ENCODE measurements around the gene SLC4A1. TPM values are rescaled to one million over a fixed set of nuclear protein-coding genes. Genes with fewer than 3 reads are reported as not detected.

The SLC4A1 gene
- total and polyA plus RNA-seq, 3 donors from 2014 or later, result 0.12 to 0.71 (median 0.37) TPM

GRCh38 chr17:44287651-44288050 lies 19.7 kb upstream of the SLC4A1 start:
- H3K27me3 ChIP-seq, result no peaks in the 10 kb centered on the region
- TF ChIP-seq CTCF (IDR thresholded peaks at IDR 0.05), result no peak
- TF ChIP-seq POLR2A (IDR thresholded peaks at IDR 0.05), result no peak
- WGBS, 2 donors, result 77 to 83% methylated on average over 8 of the region's 8 CpGs

GRCh38 chr17:44284024-44284400 lies 16.1 kb upstream of the SLC4A1 start:
- no peak overlapping the region for H3K4me3 ChIP-seq
- H3K9me3 ChIP-seq, result no peaks in the 10 kb centered on the region
- intact Hi-C loops (cut with DNase I; ENCODE audit: low total_unique reads), result no loop called here
- H3K27ac ChIP-seq, result no peak overlapping the region
- H3K4me1 ChIP-seq, result peaks cover 24% of the 10 kb centered on the region
- H3K36me3 ChIP-seq (ENCODE audit: low read depth, missing control alignments), result no peaks in the 10 kb centered on the region
- DNase-seq, result no peak
- WGBS, 2 donors, result 93 to 100% methylated on average over 4 of the region's 4 CpGs
- H3K27me3 ChIP-seq, result no peaks in the 10 kb centered on the region
- TF ChIP-seq CTCF (IDR thresholded peaks at IDR 0.05) (no peak), POLR2A (IDR thresholded peaks at IDR 0.05) (no peak)

More at GRCh38 chr17:44287651-44288050, 19.7 kb upstream of the SLC4A1 start:
- intact Hi-C loops (cut with DNase I; ENCODE audit: low total_unique reads), result no loop called here
- Histone ChIP-seq H3K27ac (no peak overlapping the region), H3K4me3 (no peak overlapping the region), H3K4me1 (no peaks in the 10 kb centered on the region), H3K36me3 (ENCODE audit: low read depth, missing control alignments) (no peaks in the 10 kb centered on the region), H3K9me3 (no peaks in the 10 kb centered on the region)
- no peak for DNase-seq

- no peak for TF ChIP-seq POLR2A (IDR thresholded peaks at IDR 0.05)
- TF ChIP-seq CTCF (IDR thresholded peaks at IDR 0.05), result no peak
- WGBS, 2 donors, result 89 to 92% methylated on average over 8 of the region's 8 CpGs
- Histone ChIP-seq H3K4me3 (no peak overlapping the region), H3K36me3 (ENCODE audit: low read depth, missing control alignments) (no peaks in the 10 kb centered on the region), H3K4me1 (peaks cover 24% of the 10 kb centered on the region), H3K27me3 (no peaks in the 10 kb centered on the region), H3K9me3 (no peaks in the 10 kb centered on the region), H3K27ac (no peak overlapping the region)
- intact Hi-C loops (cut with DNase I; ENCODE audit: low total_unique reads), result no loop called here
- DNase-seq, result no peak
Observed at GRCh38 chr17:44283344-44284023, 15.5 kb upstream of the SLC4A1 start.

- TF ChIP-seq POLR2A (IDR thresholded peaks at IDR 0.05) (no peak), CTCF (IDR thresholded peaks at IDR 0.05) (no peak)
- Histone ChIP-seq H3K4me1 (peaks cover 24% of the 10 kb centered on the region), H3K36me3 (ENCODE audit: low read depth, missing control alignments) (no peaks in the 10 kb centered on the region), H3K9me3 (no peaks in the 10 kb centered on the region), H3K27me3 (no peaks in the 10 kb centered on the region), H3K27ac (no peak overlapping the region), H3K4me3 (no peak overlapping the region)
- intact Hi-C loops (cut with DNase I; ENCODE audit: low total_unique reads), result no loop called here
- 73 to 79% methylated on average over 3 of the region's 3 CpGs for WGBS, 2 donors
- no peak for DNase-seq
Observed at GRCh38 chr17:44282264-44282663, 14.3 kb upstream of the SLC4A1 start.

GRCh38 chr17:44281570-44281969 lies 13.6 kb upstream of the SLC4A1 start:
- WGBS, 2 donors, result 63 to 90% methylated on average over 1 to 2 of the region's 2 CpGs
- TF ChIP-seq CTCF (IDR thresholded peaks at IDR 0.05) (no peak), POLR2A (IDR thresholded peaks at IDR 0.05) (no peak)
- intact Hi-C loops (cut with DNase I; ENCODE audit: low total_unique reads), result no loop called here
- Histone ChIP-seq H3K27me3 (no peaks in the 10 kb centered on the region), H3K4me3 (no peak overlapping the region), H3K9me3 (no peaks in the 10 kb centered on the region), H3K4me1 (peaks cover 24% of the 10 kb centered on the region), H3K36me3 (ENCODE audit: low read depth, missing control alignments) (no peaks in the 10 kb centered on the region), H3K27ac (no peak overlapping the region)
- no peak for DNase-seq

Measured in testis (tissue), 3 donors.